Measurements from ENCODE around the gene FIBP.

DNA sequence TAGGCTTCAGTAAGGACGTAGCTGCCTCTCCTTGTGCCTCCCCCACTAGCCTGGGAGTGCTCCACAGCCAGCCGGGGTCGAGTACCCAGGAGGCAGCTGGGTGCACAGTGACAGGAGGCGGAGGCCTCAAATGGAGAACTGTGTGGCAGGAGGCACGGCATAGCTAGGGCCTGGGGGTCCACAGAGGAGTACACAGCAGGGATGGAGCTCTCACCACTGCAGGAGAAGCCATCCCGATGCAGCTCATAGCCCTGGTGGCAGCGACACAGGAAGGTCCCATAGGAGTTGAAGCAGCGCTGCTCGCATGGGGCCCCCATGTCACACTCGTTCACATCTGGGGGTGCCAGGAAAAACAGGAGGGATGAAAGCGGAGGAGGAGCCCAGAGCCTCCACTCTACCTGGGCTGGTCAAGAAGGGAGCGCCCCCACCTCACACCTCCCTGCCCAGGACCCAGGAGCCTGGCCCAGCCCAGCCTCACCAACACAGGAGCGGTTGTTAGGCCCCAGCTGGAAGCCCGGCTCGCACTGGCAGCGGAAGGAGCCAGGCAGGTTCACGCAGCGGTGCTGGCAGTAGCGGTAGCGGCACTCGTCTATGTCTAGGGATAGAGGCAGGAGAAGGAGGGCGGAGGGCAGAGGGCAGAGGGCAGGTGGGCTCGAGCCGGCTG lies 18.5 kb downstream of the FIBP start:
- TF ChIP-seq ZFX (IDR thresholded peaks at IDR 0.05): no peak
- TF ChIP-seq, protein P1, sequence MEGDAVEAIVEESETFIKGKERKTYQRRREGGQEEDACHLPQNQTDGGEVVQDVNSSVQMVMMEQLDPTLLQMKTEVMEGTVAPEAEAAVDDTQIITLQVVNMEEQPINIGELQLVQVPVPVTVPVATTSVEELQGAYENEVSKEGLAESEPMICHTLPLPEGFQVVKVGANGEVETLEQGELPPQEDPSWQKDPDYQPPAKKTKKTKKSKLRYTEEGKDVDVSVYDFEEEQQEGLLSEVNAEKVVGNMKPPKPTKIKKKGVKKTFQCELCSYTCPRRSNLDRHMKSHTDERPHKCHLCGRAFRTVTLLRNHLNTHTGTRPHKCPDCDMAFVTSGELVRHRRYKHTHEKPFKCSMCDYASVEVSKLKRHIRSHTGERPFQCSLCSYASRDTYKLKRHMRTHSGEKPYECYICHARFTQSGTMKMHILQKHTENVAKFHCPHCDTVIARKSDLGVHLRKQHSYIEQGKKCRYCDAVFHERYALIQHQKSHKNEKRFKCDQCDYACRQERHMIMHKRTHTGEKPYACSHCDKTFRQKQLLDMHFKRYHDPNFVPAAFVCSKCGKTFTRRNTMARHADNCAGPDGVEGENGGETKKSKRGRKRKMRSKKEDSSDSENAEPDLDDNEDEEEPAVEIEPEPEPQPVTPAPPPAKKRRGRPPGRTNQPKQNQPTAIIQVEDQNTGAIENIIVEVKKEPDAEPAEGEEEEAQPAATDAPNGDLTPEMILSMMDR (conservative IDR thresholded peaks at IDR 0.05): no peak
